Hepatocyte (in vitro differentiated cells): ENCODE measurements around the gene KHDRBS2.

Experiments
- CTCF ChIP-seq: fragments of 200-600 bp; sonication (generic); IDR thresholded peaks from 2 replicates; pipeline ENCODE4 v1.5.1; 2016; ENCODE audit warnings: antibody characterized with exemption, mild to moderate bottlenecking; ENCODE audit not compliant: poor library complexity
- EZH2 ChIP-seq: fragments of 200-600 bp; sonication (generic); IDR thresholded peaks from 2 replicates; pipeline ENCODE4 v1.6.1; 2016; ENCODE audit warnings: antibody characterized with exemption, mild to moderate bottlenecking, borderline replicate concordance

GRCh38 chr6:61940919-61941318, 345.1 kb downstream of the KHDRBS2 start:
- TF ChIP-seq CTCF (no peak), EZH2 (no peak)
